H1 (cell line): ENCODE data around the gene OR10X1. TPM values are rescaled to one million over a fixed set of nuclear protein-coding genes. Genes with fewer than 3 reads are reported as not detected.

Experiments used
- CTCF ChIA-PET: fragments of 300-600 bp; sonication (Branson Sonifier 250); formaldehyde crosslinking; loops from one replicate; lab custom pipeline; 2021; ENCODE audit not compliant: partially characterized antibody; lab: Charles Lee
- POLR2A ChIA-PET: fragments of 300-600 bp; sonication (Branson Sonifier 250); formaldehyde crosslinking; loops from one replicate; lab custom pipeline; 2021; ENCODE audit warnings: inconsistent platforms; ENCODE audit not compliant: partially characterized antibody; lab: Charles Lee
- DNase-seq, 2 experiments: peaks; one replicate each; pipeline versions ENCODE4 v3.0.0 to v3.0.0-alpha.2; 2010 to 2022; ENCODE audit warnings: low spot score in 2 of 2, low read depth in 1 of 2, mixed read lengths in 1 of 2
- FAIRE-seq: peaks from 2 replicates; lab custom pipeline; 2011; peaks lifted over from hg19 to GRCh38; lab: Jason Lieb, UNC
- H2AFZ ChIP-seq: 2 replicates; pipeline ENCODE4 v1.8.1; 2012; ENCODE audit warnings: low read length, inconsistent platforms
- H2AK5ac ChIP-seq: 2 replicates; pipeline ENCODE4 v1.6.1; 2013; ENCODE audit warnings: low read depth, low read length
- H2BK120ac ChIP-seq: replicated peaks from 2 replicates; pipeline ENCODE3; 2013; ENCODE audit warnings: low read depth, low read length, inconsistent platforms
- H2BK12ac ChIP-seq: 2 replicates; pipeline ENCODE4 v1.6.1; 2013; ENCODE audit warnings: low read depth, low read length
- H2BK15ac ChIP-seq: 2 replicates; pipeline ENCODE4 v1.6.1; 2013; ENCODE audit warnings: low read length
- H2BK20ac ChIP-seq: 2 replicates; pipeline ENCODE4 v1.6.1; 2013; ENCODE audit warnings: low read length
- H2BK5ac ChIP-seq: 2 replicates; pipeline ENCODE4 v1.6.1; 2013; ENCODE audit warnings: low read depth, low read length
- H3K14ac ChIP-seq: 2 replicates; pipeline ENCODE4 v1.6.1; 2013; ENCODE audit warnings: inconsistent platforms; ENCODE audit not compliant: insufficient read length
- H3K18ac ChIP-seq: 2 replicates; pipeline ENCODE4 v1.6.1; 2013; ENCODE audit warnings: low read length; ENCODE audit errors: extremely low read depth
- H3K23ac ChIP-seq: 2 replicates; pipeline ENCODE4 v1.6.1; 2013; ENCODE audit warnings: inconsistent platforms; ENCODE audit not compliant: insufficient read length
- H3K23me2 ChIP-seq: 2 replicates; pipeline ENCODE4 v1.6.1; 2013; ENCODE audit warnings: low read depth, low read length
- H3K27ac ChIP-seq: 2 replicates; pipeline ENCODE4 v1.6.1; 2011; ENCODE audit warnings: low read depth, low read length, inconsistent platforms
- H3K27me3 ChIP-seq, 4 experiments: replicated peaks in 1 of 4; 1 replicate in 1 of 4; 2 replicates in 3 of 4; pipeline versions ENCODE4 v1.6.1 to v1.8.1; 2011 to 2013; ENCODE audit warnings: low read length in 3 of 4, mild to moderate bottlenecking in 3 of 4, inconsistent platforms in 2 of 4, mixed read lengths in 2 of 4, moderate library complexity in 1 of 4; ENCODE audit not compliant: control insufficient read depth in 3 of 4, insufficient read depth in 3 of 4; ENCODE audit errors: extremely low read depth in 1 of 4
- H3K36me3 ChIP-seq, 4 experiments: 2 replicates each; pipeline versions ENCODE4 v1.6.1 to v1.8.1; 2011 to 2013; ENCODE audit warnings: mild to moderate bottlenecking in 4 of 4, low read length in 3 of 4, moderate library complexity in 2 of 4, control low read depth in 1 of 4, inconsistent platforms in 1 of 4; ENCODE audit not compliant: insufficient read depth in 4 of 4, control insufficient read depth in 2 of 4
- H3K4ac ChIP-seq: replicated peaks from 2 replicates; pipeline ENCODE3; 2013; ENCODE audit warnings: low read length, low read depth, mixed read lengths, inconsistent platforms; ENCODE audit not compliant: insufficient read length
- H3K4me1 ChIP-seq, 4 experiments: replicated peaks in 1 of 4; 1 replicate in 1 of 4; 2 replicates in 3 of 4; pipeline versions ENCODE4 v1.6.1 to v1.8.1; 2011 to 2013; ENCODE audit warnings: low read length in 3 of 4, inconsistent platforms in 2 of 4, mixed read lengths in 1 of 4; ENCODE audit not compliant: insufficient read depth in 4 of 4, control insufficient read depth in 3 of 4
- H3K4me2 ChIP-seq, 2 experiments: 2 replicates each; pipeline versions ENCODE4 v1.6.1 to v1.8.1; 2011 to 2013; ENCODE audit warnings: low read depth in 2 of 2, low read length in 2 of 2, control low read depth in 1 of 2, inconsistent platforms in 1 of 2, mild to moderate bottlenecking in 1 of 2; ENCODE audit not compliant: insufficient read depth in 1 of 2
- H3K4me3 ChIP-seq, 4 experiments: fragments of 200-600, 300-600 bp in 1 of 4; sonication (generic), shearing (Covaris generic), sonication (Bioruptor Twin) in 1 of 4; 2 replicates each; pipeline versions ENCODE4 v1.5.1 to v1.8.1; 2011 to 2016; ENCODE audit warnings: low read length in 4 of 4, low read depth in 3 of 4, control low read depth in 2 of 4, inconsistent platforms in 2 of 4, mild to moderate bottlenecking in 2 of 4, mixed read lengths in 1 of 4, moderate library complexity in 1 of 4; ENCODE audit not compliant: insufficient read depth in 2 of 4; ENCODE audit errors: extremely low read depth in 1 of 4
- H3K56ac ChIP-seq: replicated peaks from 2 replicates; pipeline ENCODE3; 2013; ENCODE audit warnings: low read depth, mild to moderate bottlenecking, mixed read lengths, low read length, inconsistent platforms; ENCODE audit not compliant: insufficient read length
- H3K79me1 ChIP-seq: 2 replicates; pipeline ENCODE4 v1.6.1; 2013; ENCODE audit warnings: low read depth, low read length, control low read depth
- H3K79me2 ChIP-seq, 2 experiments: 2 replicates each; pipeline versions ENCODE4 v1.6.1 to v1.8.1; 2012 to 2013; ENCODE audit warnings: low read length in 2 of 2, mild to moderate bottlenecking in 2 of 2, inconsistent platforms in 1 of 2; ENCODE audit not compliant: insufficient read depth in 2 of 2, control insufficient read depth in 1 of 2
- H3K9ac ChIP-seq, 4 experiments: replicated peaks in 1 of 4; 1 replicate in 1 of 4; 2 replicates in 3 of 4; pipeline versions ENCODE4 v1.6.1 to v1.8.1; 2011 to 2013; ENCODE audit warnings: low read depth in 3 of 4, low read length in 3 of 4, control low read depth in 2 of 4, mild to moderate bottlenecking in 2 of 4, moderate library complexity in 2 of 4, inconsistent platforms in 1 of 4; ENCODE audit errors: extremely low read depth in 1 of 4
- H3K9me3 ChIP-seq, 2 experiments: 2 replicates each; pipeline versions ENCODE4 v1.6.1 to v1.8.1; 2012 to 2013; ENCODE audit warnings: mild to moderate bottlenecking in 2 of 2, moderate library complexity in 2 of 2, control low read depth in 1 of 2, inconsistent platforms in 1 of 2, low read depth in 1 of 2, low read length in 1 of 2, mixed read lengths in 1 of 2; ENCODE audit not compliant: insufficient read depth in 2 of 2
- H4K20me1 ChIP-seq, 2 experiments: replicated peaks in 1 of 2; 2 replicates each; pipeline versions ENCODE3 to v1.8.1; 2011 to 2013; ENCODE audit warnings: inconsistent platforms in 2 of 2, low read length in 2 of 2, mild to moderate bottlenecking in 1 of 2; ENCODE audit not compliant: insufficient read depth in 2 of 2, control insufficient read depth in 1 of 2
- H4K5ac ChIP-seq: 2 replicates; pipeline ENCODE4 v1.6.1; 2013; ENCODE audit warnings: low read length, low read depth, mixed read lengths, inconsistent platforms; ENCODE audit not compliant: insufficient read length
- H4K8ac ChIP-seq: 2 replicates; pipeline ENCODE4 v1.8.0; 2013; ENCODE audit warnings: mild to moderate bottlenecking, moderate library complexity, low read length, inconsistent platforms; ENCODE audit not compliant: insufficient read depth; ENCODE audit errors: extremely low read depth
- H4K91ac ChIP-seq: replicated peaks from 2 replicates; pipeline ENCODE3; 2013; ENCODE audit warnings: low read length, mixed read lengths, inconsistent platforms; ENCODE audit not compliant: insufficient read length
- ASH2L ChIP-seq: fragments of 200-600, 300-600 bp; sonication (generic); IDR thresholded peaks from one replicate; pipeline ENCODE4 v1.7.1; 2017; ENCODE audit warnings: low read length
- BRCA1 ChIP-seq: IDR thresholded peaks from 2 replicates; pipeline ENCODE4 v1.6.1; 2012; ENCODE audit warnings: low read depth, low read length, improper control_type of control experiment
- CBX5 ChIP-seq: fragments of 300-800, 300-1000 bp; sonication (generic); IDR thresholded peaks from 2 replicates; pipeline ENCODE4 v1.7.1; 2016; ENCODE audit warnings: antibody characterized with exemption, low read length, low read depth
- CEBPB ChIP-seq: IDR thresholded peaks from 2 replicates; pipeline ENCODE4 v1.6.1; 2012; ENCODE audit warnings: low read depth, low read length
- CTBP2 ChIP-seq: IDR thresholded peaks from 2 replicates; pipeline ENCODE4 v1.7.0; 2011; ENCODE audit warnings: borderline replicate concordance, mild to moderate bottlenecking, moderate library complexity, mixed read lengths, low read length; ENCODE audit not compliant: insufficient read depth, insufficient read length
- EP300 ChIP-seq, 2 experiments: IDR thresholded peaks; 1 replicate in 1 of 2; 2 replicates in 1 of 2; pipeline ENCODE4 v1.6.1; 2011 to 2012; ENCODE audit warnings: low read depth in 2 of 2, low read length in 2 of 2, mild to moderate bottlenecking in 2 of 2, borderline replicate concordance in 1 of 2, inconsistent platforms in 1 of 2, moderate library complexity in 1 of 2
- EZH2 ChIP-seq: fragments of 200-600 bp; sonication (generic); IDR thresholded peaks from 2 replicates; pipeline ENCODE4 v1.7.1; 2012; ENCODE audit warnings: low read depth, mild to moderate bottlenecking, moderate library complexity, low read length, inconsistent platforms; ENCODE audit not compliant: severe bottlenecking
- NANOG ChIP-seq: IDR thresholded peaks from 2 replicates; pipeline ENCODE4 v1.6.1; 2011; ENCODE audit warnings: low read length, low read depth, mild to moderate bottlenecking, inconsistent platforms; ENCODE audit not compliant: insufficient read depth, poor library complexity, severe bottlenecking
- POLR2AphosphoS5 ChIP-seq: IDR thresholded peaks from 2 replicates; pipeline ENCODE4 v1.6.1; 2011; ENCODE audit warnings: low read depth, low read length
- SAP30 ChIP-seq: fragments of 300-600 bp; sonication (generic); IDR thresholded peaks from 2 replicates; pipeline ENCODE4 v1.7.1; 2012; ENCODE audit warnings: low read length, moderate library complexity, mild to moderate bottlenecking, inconsistent platforms; ENCODE audit not compliant: insufficient read depth, insufficient replicate concordance
- SP1 ChIP-seq: IDR thresholded peaks from 2 replicates; pipeline ENCODE4 v1.6.1; 2011; ENCODE audit warnings: low read depth, low read length
- SP4 ChIP-seq: IDR thresholded peaks from 2 replicates; pipeline ENCODE4 v1.6.1; 2012; ENCODE audit warnings: low read length, inconsistent platforms
- ZNF274 ChIP-seq: IDR thresholded peaks from 2 replicates; pipeline ENCODE4 v1.7.0; 2012; ENCODE audit warnings: low read length, borderline replicate concordance; ENCODE audit errors: extremely low read depth
- WGBS, 2 experiments: shearing (Covaris generic) in 1 of 2; methylation state at CpG; one replicate each; pipeline versions ENCODE4 v1.1.6 to v1.1.7; 2013 to 2015; ENCODE audit warnings: low lambda C conversion rate in 2 of 2, mixed read lengths in 2 of 2, inconsistent platforms in 1 of 2, low coverage in 1 of 2, missing lambda C conversion rate in 1 of 2; ENCODE audit not compliant: insufficient replicate concordance in 2 of 2, insufficient coverage in 1 of 2, insufficient read length in 1 of 2; ENCODE audit errors: extremely low coverage in 1 of 2, missing lambda C conversion rate in 1 of 2; 5-methylcytosine and 5-hydroxymethylcytosine counted together
- long read RNA-seq, 2 experiments: library from RNA in 1 of 2; library from capped mRNA in 1 of 2; stranded (forward); transcript quantifications; one replicate each; pipeline ENCODE4 v2.0.0, GENCODE V29; 2021; ENCODE audit warnings: inconsistent platforms in 1 of 2
- polyA minus RNA-seq, 3 experiments: library from RNA; depleted of rRNA, polyadenylated mRNA; stranded (reverse); fragments of >200 nt; gene quantifications; 1 replicate in 2 of 3; 2 replicates in 1 of 3; pipeline ENCODE4 v1.2.3, GENCODE V29; 2011
- polyA plus RNA-seq, 7 experiments: library from polyadenylated mRNA; depleted of rRNA in 3 of 7; stranded (reverse) in 5 of 7; unstranded in 2 of 7; fragments of >200 nt in 5 of 7; fragments of 200-250 nt in 2 of 7; gene quantifications; 1 replicate in 5 of 7; 2 replicates in 1 of 7; 4 replicates in 1 of 7; pipeline versions ENCODE4 v1.2.1 to v1.2.3, GENCODE V29; 2011 to 2013; ENCODE audit warnings: missing spikeins in 2 of 7, mixed read lengths in 2 of 7
- total RNA-seq: library from RNA; stranded (reverse); fragmentation: NEBNext Ultra II Directional; extraction: Animal tissue kit (Norgen Biotek cat#: 25700); gene quantifications from 2 replicates; pipeline ENCODE4 v1.2.1, GENCODE V29; 2021

Gene OR10X1
- total RNA-seq (not detected in 2 replicates), polyA plus RNA-seq (2011; rRNA removed) (not detected in 2 replicates), polyA minus RNA-seq (2011; rRNA and poly(A)+ RNA removed) (not detected in 2 replicates)
- not detected for polyA plus RNA-seq (2011; cell fraction: cytosol; rRNA removed)
- polyA plus RNA-seq (2011; cell fraction: nucleus; rRNA removed), result not detected
- polyA plus RNA-seq (2012, experiment 1 of 2), result not detected in 4 replicates
- polyA plus RNA-seq (2012, experiment 2 of 2), result not detected
- polyA plus RNA-seq (2013, experiment 1 of 2), result not detected
- not detected for polyA plus RNA-seq (2013, experiment 2 of 2)
- polyA minus RNA-seq (2011; cell fraction: cytosol; rRNA and poly(A)+ RNA removed), result not detected
- not detected for polyA minus RNA-seq (2011; cell fraction: nucleus; rRNA and poly(A)+ RNA removed)
- long read RNA-seq, experiment 1, result 0 reads
- long read RNA-seq, experiment 2, result 0 reads

GRCh38 chr1:158579733-158580132, at the start of gene OR10X1:
OR10X1 (minus strand) TSS chr1:158579899; CDS start chr1:158579899, 0 bp downstream.
- Histone ChIP-seq H2BK20ac (no peak within 1 kb of the TSS), H3K18ac (no peak within 1 kb of the TSS), H2BK120ac (no peak within 1 kb of the TSS), H3K4ac (no peak within 1 kb of the TSS), H2BK12ac (no peak within 1 kb of the TSS), H3K23me2 (no peaks in the 10 kb centered on the region), H3K4me1 (no peaks in the 10 kb centered on the region), H3K27me3 (no peaks in the 10 kb centered on the region), H3K14ac (no peak within 1 kb of the TSS), H3K23ac (no peak within 1 kb of the TSS), H4K5ac (no peak within 1 kb of the TSS), H4K8ac (no peak within 1 kb of the TSS), H2BK15ac (no peak within 1 kb of the TSS), H3K9me3 (no peaks in the 10 kb centered on the region), H3K4me3 (no peak within 1 kb of the TSS), H2BK5ac (no peak within 1 kb of the TSS), H3K79me1 (no peaks in the 10 kb centered on the region), H4K91ac (no peak within 1 kb of the TSS), H3K4me2 (no peak within 1 kb of the TSS), H3K9ac (no peak within 1 kb of the TSS), H3K79me2 (no peaks in the 10 kb centered on the region; a peak in 1 of 4 replicates), H2AFZ (no peak within 1 kb of the TSS), H3K27ac (no peak within 1 kb of the TSS), H4K20me1 (no peaks in the 10 kb centered on the region), H3K36me3 (no peaks in the 10 kb centered on the region), H2AK5ac (no peak within 1 kb of the TSS), H3K56ac (no peak within 1 kb of the TSS)
- CTCF ChIA-PET, result no interaction called here
- POLR2A ChIA-PET, result no interaction called here
- DNase-seq (no peak), FAIRE-seq (no peak)
- WGBS, 2 experiments, result 94% methylated on average over 1 of the region's 1 CpG; no CpG with 5 or more reads in 1 of the 2 experiments
- TF ChIP-seq SAP30 (no peak), ASH2L (no peak), EZH2 (no peak), NANOG (no peak), POLR2AphosphoS5 (no peak), BRCA1 (no peak), SP4 (no peak), EP300 (IDR thresholded peaks at IDR 0.05; ENCODE audit: borderline replicate concordance in 1 of 2, low read depth in 2 of 2, low read length in 2 of 2) (no peak), ZNF274 (no peak), SP1 (no peak), CBX5 (no peak), CEBPB (no peak), CTBP2 (no peak)
